T-cell (primary cell): ENCODE results near the gene MSL3B.
"Not testable (repeated sequence)": the region's sequence is repeated elsewhere in the genome, so short reads cannot be mapped to it uniquely, and the experiment has no call there.

ENCODE experiments used
- ATAC-seq, 4 experiments: fragments of 200-7000 bp in 3 of 4; fragments of 150-1000 bp in 1 of 4; cut with Tn5 transposase; replicated peaks in 1 of 4; 1 replicate in 3 of 4; 2 replicates in 1 of 4; pipeline ENCODE4 v1.10.0; 2021; ENCODE audit warnings: moderate library complexity in 3 of 4, mild to moderate bottlenecking in 2 of 4, moderate number of reproducible peaks in 1 of 4
- CTCF ChIA-PET, 2 donors: fragments of 300-600 bp; sonication (Branson Sonifier 250); formaldehyde crosslinking; loops; one replicate each; lab custom pipeline; 2022; ENCODE audit warnings: antibody characterized with exemption in 2 of 2; lab: Charles Lee
- POLR2A ChIA-PET, 2 donors: fragments of 300-600 bp; sonication (Branson Sonifier 250); formaldehyde crosslinking; loops; one replicate each; lab custom pipeline; 2022; ENCODE audit warnings: antibody characterized with exemption in 2 of 2; lab: Charles Lee
- DNase-seq, 35 experiments: peaks; one replicate each; pipeline versions ENCODE4 v3.0.0 to v3.0.0-alpha.2; 2013 to 2023
- H3K27ac ChIP-seq: one replicate; pipeline ENCODE4 v1.5.1; 2013; ENCODE audit warnings: low read length
- H3K27me3 ChIP-seq, 2 experiments: replicated peaks in 1 of 2; 1 replicate in 1 of 2; 2 replicates in 1 of 2; pipeline versions ENCODE4 v1.6.1 to v1.7.0; 2013; ENCODE audit warnings: low read length in 1 of 2, mixed read lengths in 1 of 2; ENCODE audit not compliant: control insufficient read depth in 2 of 2, insufficient read depth in 2 of 2; ENCODE audit errors: extremely low read depth in 1 of 2
- H3K36me3 ChIP-seq, 2 donors: 1 replicate in 1 of 2; 2 replicates in 1 of 2; pipeline versions ENCODE4 v1.6.1 to v1.7.0; 2013; ENCODE audit warnings: low read length in 1 of 2; ENCODE audit not compliant: control insufficient read depth in 2 of 2, insufficient read depth in 1 of 2; ENCODE audit errors: extremely low read depth in 1 of 2
- H3K4me1 ChIP-seq, 2 experiments: 1 replicate in 1 of 2; 2 replicates in 1 of 2; pipeline versions ENCODE4 v1.6.1 to v1.7.0; 2013; ENCODE audit warnings: low read length in 2 of 2, mixed read lengths in 1 of 2; ENCODE audit not compliant: insufficient read depth in 2 of 2, control insufficient read depth in 1 of 2; ENCODE audit errors: extremely low read depth in 1 of 2
- H3K4me3 ChIP-seq, 2 donors: 1 replicate in 1 of 2; 2 replicates in 1 of 2; pipeline versions ENCODE4 v1.5.1 to v1.7.0; 2013; ENCODE audit warnings: mild to moderate bottlenecking in 2 of 2, low read length in 1 of 2, moderate library complexity in 1 of 2; ENCODE audit not compliant: control insufficient read depth in 1 of 2; ENCODE audit errors: extremely low read depth in 1 of 2
- H3K9me3 ChIP-seq: 2 replicates; pipeline ENCODE4 v1.7.0; 2013
- H3K27ac Mint-ChIP-seq, 2 donors: one replicate each; pipeline ENCODE4 v1.8.0; 2020 to 2021; ENCODE audit warnings: mild to moderate bottlenecking in 2 of 2, mixed read lengths in 2 of 2
- H3K27me3 Mint-ChIP-seq, 2 donors: one replicate each; pipeline ENCODE4 v1.8.0; 2021 to 2022; ENCODE audit warnings: mixed read lengths in 2 of 2
- H3K36me3 Mint-ChIP-seq: one replicate; pipeline ENCODE4 v1.8.0; 2021; ENCODE audit warnings: mixed read lengths
- H3K4me1 Mint-ChIP-seq, 3 donors: one replicate each; pipeline ENCODE4 v1.8.0; 2020 to 2022; ENCODE audit warnings: mixed read lengths in 3 of 3, mild to moderate bottlenecking in 1 of 3
- H3K4me3 Mint-ChIP-seq, 3 donors: one replicate each; pipeline ENCODE4 v1.8.0; 2020 to 2022; ENCODE audit warnings: mild to moderate bottlenecking in 3 of 3, mixed read lengths in 3 of 3, moderate library complexity in 3 of 3
- H3K9me3 Mint-ChIP-seq, 3 donors: one replicate each; pipeline ENCODE4 v1.8.0; 2020 to 2022; ENCODE audit warnings: mixed read lengths in 3 of 3
- WGBS: methylation state at CpG from one replicate; pipeline ENCODE4 v1.1.5; 2013; ENCODE audit warnings: missing lambda C conversion rate; ENCODE audit not compliant: insufficient coverage; 5-methylcytosine and 5-hydroxymethylcytosine counted together

Gene MSL3B

GRCh38 chr2:233901884-233902283 lies 33.7 kb upstream of the MSL3B start:
- peaks cover 16 to 19% (median 18%) of the 10 kb centered on the region in 3 donors for H3K4me1 Mint-ChIP-seq
- WGBS, result 100% methylated on average over 1 of the region's 4 CpGs
- no peak overlapping the region for H3K4me3 Mint-ChIP-seq
- H3K27me3 ChIP-seq, result peaks cover 3 to 6% of the 10 kb centered on the region in 2 experiments
- no peak for ATAC-seq
- no peaks in the 10 kb centered on the region for H3K36me3 Mint-ChIP-seq
- peaks cover 0 to 9% (median 0%) of the 10 kb centered on the region in 3 donors for H3K9me3 Mint-ChIP-seq
- H3K27ac Mint-ChIP-seq, result no peak overlapping the region
- DNase-seq, result no peak
- no peaks in the 10 kb centered on the region for H3K36me3 ChIP-seq
- POLR2A ChIA-PET, result no interaction called here
- H3K4me3 ChIP-seq, result no peak overlapping the region
- H3K4me1 ChIP-seq, result peaks cover 0 to 2% of the 10 kb centered on the region in 2 experiments
- CTCF ChIA-PET, result no interaction called here
- no peak overlapping the region for H3K27ac ChIP-seq
- no peaks in the 10 kb centered on the region for H3K9me3 ChIP-seq
- peaks cover 17 to 26% of the 10 kb centered on the region in 2 donors for H3K27me3 Mint-ChIP-seq

- H3K27me3 Mint-ChIP-seq, result peaks cover 16 to 25% of the 10 kb centered on the region in 2 donors
- H3K4me1 Mint-ChIP-seq, result peaks cover 16 to 19% (median 18%) of the 10 kb centered on the region in 3 donors
- 38% methylated on average over 1 of the region's 4 CpGs for WGBS
- Histone ChIP-seq H3K9me3 (no peaks in the 10 kb centered on the region), H3K36me3 (no peaks in the 10 kb centered on the region), H3K27ac (no peak overlapping the region), H3K27me3 (peaks cover 3 to 6% of the 10 kb centered on the region in 2 experiments), H3K4me3 (no peak overlapping the region), H3K4me1 (peaks cover 0 to 2% of the 10 kb centered on the region in 2 experiments)
- no peak for ATAC-seq
- no peak for DNase-seq
- H3K9me3 Mint-ChIP-seq, result peaks cover 0 to 9% (median 0%) of the 10 kb centered on the region in 3 donors
- H3K27ac Mint-ChIP-seq, result no peak overlapping the region
- CTCF ChIA-PET, result no interaction called here
- H3K36me3 Mint-ChIP-seq, result no peaks in the 10 kb centered on the region
- POLR2A ChIA-PET, result no interaction called here
- no peak overlapping the region for H3K4me3 Mint-ChIP-seq
Measured at GRCh38 chr2:233901367-233901766, 33.2 kb upstream of the MSL3B start.

DNA sequence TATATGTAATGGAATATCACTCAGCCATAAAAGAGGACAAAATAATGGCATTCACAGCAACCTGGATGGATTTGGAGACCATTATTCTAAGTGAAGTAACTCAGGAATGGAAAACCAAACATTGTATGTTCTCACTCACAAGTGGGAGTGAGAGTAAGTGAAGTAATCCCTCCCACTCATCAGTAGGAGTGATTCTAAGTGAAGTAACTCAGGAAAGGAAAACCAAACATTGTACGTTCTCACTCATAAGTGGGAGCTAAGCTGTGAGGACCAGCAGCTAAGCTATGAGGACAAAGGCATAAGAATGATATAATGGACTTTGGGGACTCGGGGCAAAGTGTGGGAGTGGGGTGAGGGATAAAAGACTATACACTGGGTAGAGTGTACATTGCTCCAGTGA lies 28.1 kb upstream of the MSL3B start:
- H3K4me3 Mint-ChIP-seq, H3K27me3 ChIP-seq, ATAC-seq, H3K27ac ChIP-seq, H3K27ac Mint-ChIP-seq, CTCF ChIA-PET, H3K4me3 ChIP-seq, H3K4me1 ChIP-seq, H3K36me3 ChIP-seq, H3K36me3 Mint-ChIP-seq, H3K9me3 Mint-ChIP-seq, DNase-seq, H3K9me3 ChIP-seq: not testable (repeated sequence)
- peaks cover 11 to 26% of the 10 kb centered on the region in 2 donors for H3K27me3 Mint-ChIP-seq
- 86% methylated on average over 1 of the region's 2 CpGs for WGBS
- POLR2A ChIA-PET, result interaction anchor here in 1 of 2 donors (0.7 kb wide), 1 partner anchor 886 kb away, joined by 3 read pairs; no protein-coding TSS in a partner anchor
- H3K4me1 Mint-ChIP-seq, result peaks cover 16 to 19% (median 18%) of the 10 kb centered on the region in 3 donors

DNA sequence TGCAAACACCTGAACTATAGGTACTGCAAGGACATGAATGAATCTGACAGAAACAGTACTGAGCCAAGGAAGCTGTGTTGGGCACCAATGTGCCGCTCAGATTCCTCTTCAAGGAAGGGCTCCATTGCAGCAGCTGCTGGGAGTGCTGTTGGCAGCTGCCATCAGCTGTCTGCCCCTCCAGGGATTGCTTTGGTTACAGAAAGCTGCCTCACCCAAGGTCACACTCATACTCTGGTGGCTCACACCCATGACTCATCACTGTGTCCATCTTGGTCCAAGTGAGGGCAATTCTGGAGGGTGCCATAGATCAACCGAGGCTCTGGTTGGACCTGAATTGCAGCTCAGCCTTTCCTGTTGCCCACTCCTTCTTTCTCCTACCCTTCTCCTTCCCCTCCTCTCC lies 24.6 kb upstream of the MSL3B start:
- ChIA-PET POLR2A (no interaction called here), CTCF (no interaction called here)

DNA sequence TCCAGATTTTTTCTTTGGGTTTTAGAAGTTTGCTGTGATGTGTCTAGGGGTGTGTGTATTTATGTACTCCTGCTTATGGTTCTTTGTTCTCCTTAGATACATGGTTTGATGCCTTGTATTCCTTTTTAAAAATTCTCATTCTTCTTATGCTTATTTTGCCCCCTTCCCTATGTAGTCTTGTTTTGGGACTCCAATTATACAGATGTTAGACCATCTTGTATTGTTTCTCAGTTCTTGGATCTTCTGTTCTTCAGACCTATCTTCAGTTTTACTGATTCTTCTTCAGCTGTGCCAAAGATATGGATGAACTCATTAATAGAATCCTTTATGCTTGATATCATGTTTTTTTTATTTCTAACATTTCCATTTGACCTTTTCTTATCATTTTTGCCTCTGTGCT lies 14.2 kb upstream of the MSL3B start:
- no peaks in the 10 kb centered on the region for H3K36me3 ChIP-seq
- no peak for DNase-seq
- POLR2A ChIA-PET, result no interaction called here
- ATAC-seq, result no peak
- peaks cover 0 to 8% of the 10 kb centered on the region in 2 experiments for H3K27me3 ChIP-seq
- no peak overlapping the region for H3K27ac ChIP-seq
- Mint-ChIP-seq H3K4me3 (no peak overlapping the region), H3K36me3 (peaks cover 8% of the 10 kb centered on the region), H3K9me3 (peaks cover 20 to 31% (median 22%) of the 10 kb centered on the region in 3 donors), H3K4me1 (no peaks in the 10 kb centered on the region), H3K27me3 (peaks cover 24 to 41% of the 10 kb centered on the region in 2 donors), H3K27ac (no peak overlapping the region)
- H3K4me1 ChIP-seq, result no peaks in the 10 kb centered on the region
- no peak overlapping the region for H3K4me3 ChIP-seq
- peaks cover 5% of the 10 kb centered on the region for H3K9me3 ChIP-seq
- CTCF ChIA-PET, result no interaction called here

More for the DNA sequence above, 24.6 kb upstream of the MSL3B start:
- DNase-seq, result no peak
- H3K27ac ChIP-seq, result no peak overlapping the region
- no peaks in the 10 kb centered on the region for H3K9me3 Mint-ChIP-seq
- no peak overlapping the region for H3K27ac Mint-ChIP-seq
- peaks cover 23 to 35% of the 10 kb centered on the region in 2 donors for H3K27me3 Mint-ChIP-seq
- no peaks in the 10 kb centered on the region for H3K4me1 Mint-ChIP-seq
- H3K9me3 ChIP-seq, result no peaks in the 10 kb centered on the region
- 81% methylated on average over 2 of the region's 2 CpGs for WGBS
- no peak overlapping the region for H3K4me3 Mint-ChIP-seq
- no peak for ATAC-seq
- H3K4me3 ChIP-seq, result no peak overlapping the region
- no peaks in the 10 kb centered on the region for H3K4me1 ChIP-seq
- no peaks in the 10 kb centered on the region for H3K36me3 Mint-ChIP-seq
- H3K27me3 ChIP-seq, result peaks cover 0 to 11% of the 10 kb centered on the region in 2 experiments
- H3K36me3 ChIP-seq, result no peaks in the 10 kb centered on the region

DNA sequence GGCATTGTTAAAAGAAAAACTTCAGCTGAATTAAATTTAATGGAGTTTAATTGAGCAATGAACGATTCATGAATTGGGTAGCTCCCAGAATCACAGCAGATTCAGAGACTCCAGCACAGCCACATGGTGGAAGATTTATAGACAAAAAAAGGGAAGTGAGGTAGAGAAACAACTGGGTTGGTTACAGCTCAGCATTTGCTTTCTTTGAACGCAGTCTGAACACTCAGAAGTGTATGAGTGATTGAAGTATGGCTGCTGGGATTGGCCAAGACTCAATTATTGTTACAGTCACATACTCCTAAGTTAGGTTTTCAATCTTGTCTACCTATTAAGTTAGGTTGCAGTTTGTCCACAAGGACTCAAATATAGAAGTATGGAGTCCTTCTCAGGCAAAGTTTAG lies 3.9 kb upstream of the MSL3B start:
- H3K27ac ChIP-seq, DNase-seq, H3K4me3 Mint-ChIP-seq, H3K4me3 ChIP-seq, H3K4me1 ChIP-seq, POLR2A ChIA-PET, H3K27ac Mint-ChIP-seq, ATAC-seq, H3K36me3 ChIP-seq, H3K27me3 ChIP-seq, H3K36me3 Mint-ChIP-seq, CTCF ChIA-PET, H3K9me3 ChIP-seq: not testable (repeated sequence)
- Mint-ChIP-seq H3K4me1 (peaks cover 8 to 13% (median 9%) of the 10 kb centered on the region in 3 donors), H3K27me3 (peaks cover 39 to 44% of the 10 kb centered on the region in 2 donors), H3K9me3 (peaks cover 0 to 17% (median 14%) of the 10 kb centered on the region in 3 donors)
- WGBS, result 0% methylated on average over 2 of the region's 2 CpGs

GRCh38 chr2:233871432-233871831 lies 3.2 kb upstream of the MSL3B start:
- no peaks in the 10 kb centered on the region for H3K36me3 ChIP-seq
- H3K27me3 Mint-ChIP-seq, result peaks cover 38 to 43% of the 10 kb centered on the region in 2 donors

More at GRCh38 chr2:233871432-233871831, 3.2 kb upstream of the MSL3B start:
- H3K27ac ChIP-seq, result no peak overlapping the region
- POLR2A ChIA-PET, result no interaction called here
- DNase-seq, result no peak
- H3K4me1 Mint-ChIP-seq, result peaks cover 9 to 14% (median 9%) of the 10 kb centered on the region in 3 donors
- no peak overlapping the region for H3K27ac Mint-ChIP-seq
- peaks cover 3% of the 10 kb centered on the region for H3K9me3 ChIP-seq
- H3K9me3 Mint-ChIP-seq, result peaks cover 0 to 18% (median 13%) of the 10 kb centered on the region in 3 donors
- no peak overlapping the region for H3K4me3 Mint-ChIP-seq
- no peak overlapping the region for H3K4me3 ChIP-seq
- H3K4me1 ChIP-seq, result peaks cover 0 to 7% of the 10 kb centered on the region in 2 experiments
- WGBS, result 50% methylated on average over 1 of the region's 4 CpGs
- ATAC-seq, result no peak
- peaks cover 5% of the 10 kb centered on the region for H3K36me3 Mint-ChIP-seq
- H3K27me3 ChIP-seq, result peaks cover 0 to 8% of the 10 kb centered on the region in 2 experiments
- CTCF ChIA-PET, result no interaction called here
